Epidermal melanocyte (primary cell): Measurements from ENCODE around the gene NAA80.

Source experiments
- DNase-seq: peaks from one replicate; pipeline ENCODE4 v3.0.0; 2011; ENCODE audit warnings: low spot score; ENCODE audit not compliant: insufficient read length

Gene NAA80

GRCh38 chr3:50327943-50328691 lies 28.9 kb upstream of the NAA80 start, which contains the start of gene TUSC2:
TUSC2 (minus strand) TSS chr3:50328223; CDS start chr3:50328099, 124 bp downstream.
- DNase-seq, result peak; percentile 99

DNA sequence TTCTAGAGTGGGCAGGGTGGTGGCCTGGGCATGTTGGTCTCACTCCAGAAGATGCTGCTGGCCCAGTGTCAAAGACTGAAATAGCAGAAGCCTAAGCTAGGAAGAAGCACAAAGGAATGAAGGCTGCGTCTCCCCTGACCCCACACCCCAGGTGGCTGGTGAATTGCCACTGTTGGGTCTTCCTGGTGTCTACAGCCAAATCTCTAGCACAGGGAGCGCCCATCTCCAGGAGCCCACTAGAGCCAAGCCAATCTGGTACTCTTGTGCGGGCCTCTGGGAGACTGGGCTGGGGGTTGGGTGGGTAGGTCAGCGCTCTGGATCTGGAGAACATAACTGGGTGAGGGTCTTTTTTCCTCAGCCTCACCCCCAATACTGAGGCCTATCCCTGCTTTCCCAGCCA lies 27.9 kb upstream of the NAA80 start:
- no peak for DNase-seq

- no peak for DNase-seq
Measured at GRCh38 chr3:50326182-50326541, 27.0 kb upstream of the NAA80 start.

- DNase-seq, result no peak
Measured at GRCh38 chr3:50325497-50326181, 26.4 kb upstream of the NAA80 start.

GRCh38 chr3:50325113-50325480 lies 25.9 kb upstream of the NAA80 start:
- DNase-seq, result no peak

- DNase-seq, result peak; percentile 81
Measured at GRCh38 chr3:50324351-50325112, 25.3 kb upstream of the NAA80 start.

- no peak for DNase-seq
Measured at GRCh38 chr3:50323614-50324199, 24.5 kb upstream of the NAA80 start.

- no peak for DNase-seq
Measured at GRCh38 chr3:50323092-50323600, 23.9 kb upstream of the NAA80 start.

GRCh38 chr3:50322386-50323091 lies 23.3 kb upstream of the NAA80 start, which contains the start of gene HYAL2:
HYAL2 (minus strand) TSS chr3:50322745; CDS start chr3:50320489, 2,256 bp downstream.
- DNase-seq, result no peak

DNA sequence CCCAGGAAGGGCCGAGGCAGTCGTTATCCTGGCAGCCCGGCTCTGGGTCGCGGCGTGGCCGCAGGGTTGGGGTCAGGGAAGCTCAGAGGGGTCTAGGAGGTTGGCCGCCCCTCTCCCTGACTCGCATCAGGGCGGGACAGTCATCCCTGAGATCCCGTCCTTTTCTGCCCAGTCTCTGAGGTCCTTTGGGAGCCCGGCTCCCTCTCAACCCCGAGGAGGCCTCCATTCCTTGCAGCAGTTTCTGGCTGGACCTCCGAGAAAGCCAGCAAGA lies 22.8 kb upstream of the NAA80 start:
- no peak for DNase-seq

GRCh38 chr3:50321336-50322114 lies 22.3 kb upstream of the NAA80 start:
- DNase-seq, result peak; percentile 80

GRCh38 chr3:50320853-50321335 lies 21.7 kb upstream of the NAA80 start:
- peak; percentile 47 for DNase-seq

GRCh38 chr3:50319894-50320625 lies 20.9 kb upstream of the NAA80 start:
- DNase-seq, result no peak

- no peak for DNase-seq
Measured at GRCh38 chr3:50319181-50319893, 20.1 kb upstream of the NAA80 start.

DNA sequence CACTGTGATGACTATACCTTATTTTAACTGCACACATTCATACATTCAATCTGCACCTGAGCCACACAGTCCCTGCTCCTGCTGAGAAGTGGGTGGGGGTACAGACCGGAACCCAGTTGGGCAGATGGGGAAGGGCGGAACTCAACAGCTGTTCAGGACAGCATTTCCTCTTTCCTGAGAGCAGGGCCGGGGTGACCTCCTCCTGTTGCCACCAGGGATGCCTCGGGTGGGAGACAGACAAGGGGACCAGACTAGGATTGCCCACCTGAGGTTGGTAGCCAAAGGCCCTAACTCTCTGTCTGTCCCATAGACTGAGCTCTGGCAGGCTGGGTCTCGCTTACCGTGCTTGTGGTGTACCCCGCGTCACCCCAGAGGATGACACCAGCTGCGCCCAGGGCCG lies 19.4 kb upstream of the NAA80 start:
- DNase-seq, result no peak

DNA sequence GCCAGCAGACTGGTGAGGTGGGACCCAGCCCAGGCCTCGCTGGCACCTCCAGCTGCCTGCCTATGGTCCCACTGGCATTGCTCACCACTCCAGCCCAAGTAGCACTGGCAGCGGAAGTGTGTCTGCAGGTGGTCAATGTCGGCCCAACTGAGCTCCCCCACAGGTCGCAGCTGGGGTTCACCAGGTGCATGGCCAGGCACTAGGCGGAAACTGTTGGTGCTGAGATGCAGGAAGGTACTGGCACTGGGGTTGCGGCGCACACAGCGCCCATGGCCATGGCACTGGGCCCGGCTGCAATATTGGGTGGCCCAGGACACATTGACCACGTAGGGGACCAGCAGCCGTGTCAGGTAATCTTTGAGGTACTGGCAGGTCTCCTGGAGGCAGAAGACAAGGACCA lies 19.0 kb upstream of the NAA80 start:
- no peak for DNase-seq

- no peak for DNase-seq
Measured at GRCh38 chr3:50317300-50317699, 18.1 kb upstream of the NAA80 start.

DNA sequence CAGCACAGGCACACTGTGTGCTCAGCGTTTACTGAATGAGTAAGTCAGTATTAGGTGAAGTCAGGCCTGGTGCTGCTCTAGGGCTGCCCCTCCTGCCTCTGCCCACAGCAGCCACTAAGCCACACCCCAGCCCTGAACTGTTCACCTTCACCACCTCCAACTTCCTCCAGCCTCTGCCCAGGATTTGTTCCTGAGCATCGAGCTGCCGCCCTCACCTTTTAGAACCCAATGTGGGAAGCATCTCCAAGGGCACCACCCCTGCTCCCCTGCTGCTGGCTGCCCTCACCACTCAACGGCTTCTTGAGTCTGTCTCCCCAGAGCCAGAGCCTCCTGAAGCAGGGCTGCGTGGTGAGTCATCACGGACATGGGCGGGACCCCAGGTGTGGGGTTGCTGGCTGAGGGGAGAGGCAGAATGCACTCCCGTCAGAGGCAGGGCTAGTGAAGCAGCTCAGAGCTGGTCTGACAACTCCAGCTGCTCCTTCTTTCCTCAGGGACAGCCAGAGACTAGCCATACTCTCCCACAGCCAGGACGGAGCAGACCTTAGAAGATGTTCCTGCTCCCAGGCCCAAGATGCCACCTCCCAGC lies 17.5 kb upstream of the NAA80 start:
- DNase-seq, result no peak

- no peak for DNase-seq
Measured at GRCh38 chr3:50314816-50315215, 15.6 kb upstream of the NAA80 start.
